ENCODE measurements around the gene CD96. TPM values are rescaled to one million over a fixed set of nuclear protein-coding genes. Genes with fewer than 3 reads are reported as not detected.

CD96 gene
- total and polyA plus RNA-seq, 2 donors (not counting 3 experiments of a cell fraction or from before 2014, with no cell fraction given): not detected

- H3K9ac ChIP-seq (replicated peaks; ENCODE audit: extremely low read depth, insufficient read depth, low read length): no peak overlapping the region
- FAIRE-seq: no peak
- no TSS peak for BruUV-seq (replicated peaks)
- ChIA-PET POLR2A (no interaction called here), CTCF (interaction anchor here (2.2 kb wide), 1 partner anchor 136 kb away, joined by 31 read pairs; no protein-coding TSS in a partner anchor)
- peaks cover 0 to 7% of the 10 kb centered on the region in 2 experiments for H3K27me3 ChIP-seq (ENCODE audit: control insufficient read depth in 2 of 2, insufficient read depth in 2 of 2, low read length in 2 of 2)
- intact Hi-C loops (cut with micrococcal nuclease) (no loop called here), dilution Hi-C loops (cut with MboI; ENCODE audit: extremely low pct_ligation_motif_present, low sequenced_read_pairs) (no loop called here)
- H3K36me3 ChIP-seq (ENCODE audit: control insufficient read depth in 2 of 2, extremely low read depth in 1 of 2, insufficient read depth in 2 of 2, low read length in 2 of 2): no peaks in the 10 kb centered on the region
- no peaks in the 10 kb centered on the region for H3K9me1 ChIP-seq (replicated peaks; ENCODE audit: control insufficient read depth, extremely low read depth, insufficient read depth, low read length)
- no peak overlapping the region for H3K27ac ChIP-seq (ENCODE audit: insufficient read depth, low read depth, low read length)
- no peak overlapping the region for H2AFZ ChIP-seq (ENCODE audit: low read depth, low read length)
- H3K79me2 ChIP-seq (ENCODE audit: control insufficient read depth, insufficient read depth, low read length): no peaks in the 10 kb centered on the region
- H3K4me2 ChIP-seq (ENCODE audit: insufficient read depth, low read length): no peak overlapping the region
- no peak overlapping the region for H3K4me3 ChIP-seq (replicated peaks in 1 of 3; ENCODE audit: insufficient read depth in 1 of 3, low read depth in 1 of 3, low read length in 3 of 3)
- TF ChIP-seq FOS (IDR thresholded peaks at IDR 0.05; ENCODE audit: borderline replicate concordance, insufficient read depth, low read length): no peak
- TF ChIP-seq JUN (IDR thresholded peaks at IDR 0.05; ENCODE audit: borderline replicate concordance, insufficient read depth, insufficient read length, low read depth): no peak
- no peak for TF ChIP-seq MYC (IDR thresholded peaks at IDR 0.05; ENCODE audit: low read depth, low read length)
- TF ChIP-seq CTCF (IDR thresholded peaks at IDR 0.05; ENCODE audit: extremely low read depth in 1 of 2, insufficient read depth in 1 of 2, low read depth in 1 of 2, low read length in 2 of 2): no peak
- TF ChIP-seq POLR2AphosphoS5 (IDR thresholded peaks at IDR 0.05; ENCODE audit: insufficient read depth, low read depth, low read length): no peak
- no peak for TF ChIP-seq GATA2 (IDR thresholded peaks at IDR 0.05; ENCODE audit: insufficient read depth, insufficient read length, low read depth, low read length)
- no peak for TF ChIP-seq MAX (IDR thresholded peaks at IDR 0.05; ENCODE audit: insufficient read depth, insufficient read length)
- no peak for TF ChIP-seq EZH2 (IDR thresholded peaks at IDR 0.05; ENCODE audit: borderline replicate concordance, low read depth, low read length, severe bottlenecking)
- no peak for TF ChIP-seq POLR2A (IDR thresholded peaks at IDR 0.05; ENCODE audit: low read depth, low read length)
- H4K20me1 ChIP-seq (replicated peaks; ENCODE audit: control insufficient read depth, extremely low read depth, insufficient read depth, low read length): no peaks in the 10 kb centered on the region
- no peak for DNase-seq (ENCODE audit: low read depth, low spot score)
- no peaks in the 10 kb centered on the region for H3K9me3 ChIP-seq (replicated peaks; ENCODE audit: control insufficient read depth, insufficient read depth, low read length)
- H3K4me1 ChIP-seq (ENCODE audit: control insufficient read depth, extremely low read depth, insufficient read depth, low read length): no peaks in the 10 kb centered on the region
Measured at GRCh38 chr3:111579495-111579894, 37.5 kb downstream of the CD96 start.

Data from endothelial cell of umbilical vein (primary cell).